ENCODE results near the gene EXD3.

EXD3 gene

GRCh38 chr9:137317718-137318511 lies 105.0 kb downstream of the EXD3 start:
- DNase-seq (ENCODE audit: low read depth, low spot score): no peak

GRCh38 chr9:137317021-137317717 lies 105.8 kb downstream of the EXD3 start:
- no peak for DNase-seq (ENCODE audit: low read depth, low spot score)

GRCh38 chr9:137316012-137316981 lies 106.7 kb downstream of the EXD3 start:
- DNase-seq (ENCODE audit: low read depth, low spot score): no peak

GRCh38 chr9:137315581-137316011 lies 107.4 kb downstream of the EXD3 start:
- no peak for DNase-seq (ENCODE audit: low read depth, low spot score)

GRCh38 chr9:137314561-137315560 lies 108.1 kb downstream of the EXD3 start:
- no peak for DNase-seq (ENCODE audit: low read depth, low spot score)

- no peak for DNase-seq (ENCODE audit: low read depth, low spot score)
These were observed 108.9 kb downstream of the EXD3 start for GRCh38 chr9:137313956-137314560.

- DNase-seq (ENCODE audit: low read depth, low spot score): no peak
These were observed 109.5 kb downstream of the EXD3 start for GRCh38 chr9:137313326-137313936.

GRCh38 chr9:137312852-137313325 lies 110.1 kb downstream of the EXD3 start:
- DNase-seq (ENCODE audit: low read depth, low spot score): no peak

- DNase-seq (ENCODE audit: low read depth, low spot score): no peak
These were observed 110.7 kb downstream of the EXD3 start for GRCh38 chr9:137311986-137312851.

- no peak for DNase-seq (ENCODE audit: low read depth, low spot score)
These were observed 111.6 kb downstream of the EXD3 start for GRCh38 chr9:137311171-137311985.

GRCh38 chr9:137310189-137311052 lies 112.5 kb downstream of the EXD3 start:
- DNase-seq (ENCODE audit: low read depth, low spot score): no peak

GRCh38 chr9:137309368-137310188 lies 113.4 kb downstream of the EXD3 start:
- no peak for DNase-seq (ENCODE audit: low read depth, low spot score)

- DNase-seq (ENCODE audit: low read depth, low spot score): no peak
These were observed 114.8 kb downstream of the EXD3 start for GRCh38 chr9:137308057-137308619.

GRCh38 chr9:137307255-137308056 lies 115.5 kb downstream of the EXD3 start:
- no peak for DNase-seq (ENCODE audit: low read depth, low spot score)

- DNase-seq (ENCODE audit: low read depth, low spot score): no peak
These were observed 116.1 kb downstream of the EXD3 start for GRCh38 chr9:137306850-137307254.
